ENCODE results near the gene CGB3.
"Not testable (repeated sequence)": the region's sequence is repeated elsewhere in the genome, so short reads cannot be mapped to it uniquely, and the experiment has no call there.

Gene CGB3

GRCh38 chr19:49024233-49024632 is at the start of gene CGB3:
Gene CGB3 (minus strand): TSS chr19:49024333. CDS start chr19:49023971, 362 bp downstream.
- not testable (repeated sequence) for DNase-seq

GRCh38 chr19:49071860-49072547 is 47.9 kb upstream of the CGB3 start:
- no peak for DNase-seq

GRCh38 chr19:49070416-49070815 is 46.3 kb upstream of the CGB3 start:
- DNase-seq: no peak

- DNase-seq: no peak
Measured at GRCh38 chr19:49069026-49069425, 44.9 kb upstream of the CGB3 start.

GRCh38 chr19:49067554-49067953 is 43.4 kb upstream of the CGB3 start:
- DNase-seq: no peak

GRCh38 chr19:49065905-49066512 is 41.9 kb upstream of the CGB3 start:
- no peak for DNase-seq

- DNase-seq: no peak
Measured at GRCh38 chr19:49064768-49065611, 40.9 kb upstream of the CGB3 start, which contains the start of gene NTF4. Gene NTF4 (minus strand): TSS chr19:49064818. CDS start chr19:49061997, 2,821 bp downstream.

GRCh38 chr19:49064029-49064629 is 40.0 kb upstream of the CGB3 start:
- DNase-seq: no peak

- no peak for DNase-seq
Measured at GRCh38 chr19:49061445-49061844, 37.3 kb upstream of the CGB3 start.

- no peak for DNase-seq
Measured at GRCh38 chr19:49061000-49061399, 36.9 kb upstream of the CGB3 start.

GRCh38 chr19:49059053-49059452 is 34.9 kb upstream of the CGB3 start:
- no peak for DNase-seq

- no peak for DNase-seq
Measured at GRCh38 chr19:49058562-49058961, 34.4 kb upstream of the CGB3 start.

- peak; percentile 8 for DNase-seq
Measured at GRCh38 chr19:49057636-49058234, 33.6 kb upstream of the CGB3 start, which contains the start of gene CGB7. Gene CGB7 (minus strand): TSS chr19:49057749. CDS start chr19:49055375, 2,374 bp downstream.

- DNase-seq: not testable (repeated sequence)
Measured at GRCh38 chr19:49056902-49057596, 32.9 kb upstream of the CGB3 start.

GRCh38 chr19:49056101-49056901 is 32.2 kb upstream of the CGB3 start:
- no peak for DNase-seq

GRCh38 chr19:49050376-49051033 is 26.4 kb upstream of the CGB3 start:
- not testable (repeated sequence) for DNase-seq

GRCh38 chr19:49049834-49050233 is 25.7 kb upstream of the CGB3 start:
- not testable (repeated sequence) for DNase-seq

- not testable (repeated sequence) for DNase-seq
Measured at GRCh38 chr19:49049011-49049410, 24.9 kb upstream of the CGB3 start, which contains the start of gene CGB8. Gene CGB8 (minus strand): TSS chr19:49049111. CDS start chr19:49048739, 372 bp downstream.

- not testable (repeated sequence) for DNase-seq
Measured at GRCh38 chr19:49043548-49043947, 19.4 kb upstream of the CGB3 start, which contains the start of gene CGB5. Gene CGB5 (plus strand): TSS chr19:49043848. CDS start chr19:49044210, 362 bp downstream.

- DNase-seq: not testable (repeated sequence)
Measured at GRCh38 chr19:49042666-49043065, 18.5 kb upstream of the CGB3 start.

Measured in NCI-H2029 treated with DMSO at 0.1 percent for 48 hours (cell line).